DND-41 (cell line): Measurements from ENCODE around the gene PROM2.

Experiments used
- ATAC-seq: fragments of 200-7000 bp; cut with Tn5 transposase; 3 replicates; pipeline ENCODE4 v1.9.1; 2021; ENCODE audit warnings: low read depth; ENCODE audit not compliant: insufficient read depth
- DNase-seq: peaks from one replicate; pipeline ENCODE4 v3.0.0-alpha.2; 2020
- H2AFZ ChIP-seq: 2 replicates; pipeline ENCODE4 v1.6.0; 2012; ENCODE audit warnings: low read depth, low read length
- H3K27ac ChIP-seq: 2 replicates; pipeline ENCODE4 v1.5.1; 2012; ENCODE audit warnings: low read length, inconsistent platforms
- H3K27me3 ChIP-seq: fragments of 200-600 bp; sonication (generic); 2 replicates; pipeline ENCODE4 v1.6.0; 2012; ENCODE audit warnings: low read length, mild to moderate bottlenecking, inconsistent platforms; ENCODE audit not compliant: insufficient read depth, poor library complexity
- H3K36me3 ChIP-seq: 2 replicates; pipeline ENCODE4 v1.5.1; 2012; ENCODE audit warnings: low read length, inconsistent platforms; ENCODE audit not compliant: insufficient read depth
- H3K4me1 ChIP-seq: 2 replicates; pipeline ENCODE4 v1.5.1; 2012; ENCODE audit warnings: mild to moderate bottlenecking, low read length; ENCODE audit not compliant: insufficient read depth
- H3K4me2 ChIP-seq: 2 replicates; pipeline ENCODE4 v1.6.0; 2012; ENCODE audit warnings: mild to moderate bottlenecking, moderate library complexity, low read length, inconsistent platforms; ENCODE audit not compliant: insufficient read depth
- H3K4me3 ChIP-seq, 2 experiments: fragments of 200-600 bp in 1 of 2; shearing (Covaris generic) in 1 of 2; 2 replicates each; pipeline ENCODE4 v1.5.1; 2012 to 2016; ENCODE audit warnings: inconsistent platforms in 2 of 2, low read length in 2 of 2, mild to moderate bottlenecking in 2 of 2, low read depth in 1 of 2, moderate library complexity in 1 of 2
- H3K79me2 ChIP-seq: 2 replicates; pipeline ENCODE4 v1.6.0; 2012; ENCODE audit warnings: low read length, inconsistent platforms; ENCODE audit not compliant: insufficient read depth
- H3K9ac ChIP-seq: 2 replicates; pipeline ENCODE4 v1.6.0; 2012; ENCODE audit warnings: low read depth, mild to moderate bottlenecking, inconsistent platforms, low read length, moderate library complexity
- H3K9me3 ChIP-seq: 2 replicates; pipeline ENCODE4 v1.5.1; 2012; ENCODE audit warnings: low read length, moderate library complexity, mild to moderate bottlenecking, inconsistent platforms; ENCODE audit not compliant: insufficient read depth, severe bottlenecking
- H4K20me1 ChIP-seq: 2 replicates; pipeline ENCODE4 v1.6.0; 2012; ENCODE audit warnings: low read length; ENCODE audit not compliant: insufficient read depth
- CTCF ChIP-seq: IDR thresholded peaks from 2 replicates; pipeline ENCODE4 v1.5.1; 2012; ENCODE audit warnings: borderline replicate concordance, low read length, moderate library complexity, mild to moderate bottlenecking; ENCODE audit not compliant: poor library complexity, severe bottlenecking; ENCODE audit errors: extremely low read depth
- EZH2 ChIP-seq: IDR thresholded peaks from 3 replicates; pipeline ENCODE4 v1.6.1; 2012; ENCODE audit warnings: borderline replicate concordance, low read depth, mild to moderate bottlenecking, moderate library complexity, low read length, inconsistent platforms; ENCODE audit not compliant: severe bottlenecking

PROM2 gene

GRCh38 chr2:95325590-95326432, 51.6 kb downstream of the PROM2 start:
- Histone ChIP-seq H3K9ac (no peak overlapping the region), H3K4me2 (no peak overlapping the region), H3K27ac (no peak overlapping the region), H4K20me1 (no peaks in the 10 kb centered on the region), H3K4me3 (no peak overlapping the region), H3K4me1 (no peaks in the 10 kb centered on the region), H3K27me3 (no peaks in the 10 kb centered on the region), H3K79me2 (no peaks in the 10 kb centered on the region), H2AFZ (no peak overlapping the region), H3K36me3 (no peaks in the 10 kb centered on the region), H3K9me3 (no peaks in the 10 kb centered on the region)
- DNase-seq, result no peak
- TF ChIP-seq CTCF (no peak), EZH2 (no peak)
- no peak for ATAC-seq

GRCh38 chr2:95326433-95327140, 52.3 kb downstream of the PROM2 start:
- Histone ChIP-seq H3K9ac (no peak overlapping the region), H3K79me2 (no peaks in the 10 kb centered on the region), H3K4me2 (no peak overlapping the region), H3K27me3 (no peaks in the 10 kb centered on the region), H4K20me1 (no peaks in the 10 kb centered on the region), H3K4me1 (no peaks in the 10 kb centered on the region), H2AFZ (no peak overlapping the region), H3K36me3 (no peaks in the 10 kb centered on the region), H3K27ac (no peak overlapping the region), H3K9me3 (no peaks in the 10 kb centered on the region), H3K4me3 (no peak overlapping the region)
- no peak for DNase-seq
- ATAC-seq, result no peak
- TF ChIP-seq EZH2 (no peak), CTCF (no peak)

- no peaks in the 10 kb centered on the region for H3K27me3 ChIP-seq
- no peak for ATAC-seq
- H3K9me3 ChIP-seq, result no peaks in the 10 kb centered on the region
- H2AFZ ChIP-seq, result no peak overlapping the region
- no peak overlapping the region for H3K9ac ChIP-seq
- no peak overlapping the region for H3K27ac ChIP-seq
- no peak for TF ChIP-seq EZH2
- TF ChIP-seq CTCF, result no peak
- H3K36me3 ChIP-seq, result no peaks in the 10 kb centered on the region
- no peaks in the 10 kb centered on the region for H3K4me1 ChIP-seq
- H4K20me1 ChIP-seq, result no peaks in the 10 kb centered on the region
- DNase-seq, result no peak
- H3K4me3 ChIP-seq, result no peak overlapping the region
- no peak overlapping the region for H3K4me2 ChIP-seq
- H3K79me2 ChIP-seq, result no peaks in the 10 kb centered on the region
These were observed 53.6 kb downstream of the PROM2 start for GRCh38 chr2:95327861-95328260.
